Hindlimb muscle (tissue), 1 donor: ENCODE measurements around the gene CCDC146. TPM values are rescaled to one million over a fixed set of nuclear protein-coding genes. Genes with fewer than 3 reads are reported as not detected.
"Not testable (repeated sequence)": the region's sequence is repeated elsewhere in the genome, so short reads cannot be mapped to it uniquely, and the experiment has no call there.

Experiments used
- DNase-seq: peaks from one replicate; pipeline ENCODE4 v3.0.0-alpha.2; 2013
- polyA plus RNA-seq: library from polyadenylated mRNA; unstranded; fragments of 120-200 nt; gene quantifications from one replicate; pipeline ENCODE4 v1.2.1, GENCODE V29; 2013; ENCODE audit not compliant: insufficient read length

CCDC146 gene
- polyA plus RNA-seq, 1 donor, result 7.6 TPM

DNA sequence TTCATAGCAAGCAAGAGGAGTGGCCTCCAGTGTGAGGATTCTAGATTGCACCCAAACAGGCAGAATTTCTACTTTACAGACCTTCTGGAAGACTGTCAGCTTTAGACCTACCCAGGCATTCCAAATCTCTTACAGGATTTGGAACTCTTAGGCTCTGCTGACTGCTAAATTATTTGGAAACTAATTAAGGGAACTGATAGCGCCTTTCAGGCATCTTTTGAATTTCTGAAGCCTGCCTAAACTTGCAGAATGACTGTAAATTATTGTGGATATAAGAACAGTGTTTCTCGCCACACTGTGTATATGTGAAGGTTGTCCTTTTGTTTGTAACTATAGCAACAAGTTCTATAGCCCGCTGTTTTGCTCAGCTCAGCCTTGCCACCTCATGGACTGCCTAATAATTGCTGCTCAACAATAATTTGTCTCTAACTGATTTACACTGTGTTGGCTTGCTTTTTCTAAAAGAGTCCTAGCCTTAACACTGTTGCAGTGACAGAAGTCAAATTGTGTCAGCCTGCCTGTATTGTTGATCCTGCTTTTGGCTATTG is 32.6 kb downstream of the CCDC146 start:
- DNase-seq, result not testable (repeated sequence)

GRCh38 chr7:77155601-77156377 is 33.4 kb downstream of the CCDC146 start:
- not testable (repeated sequence) for DNase-seq

GRCh38 chr7:77157034-77157433 is 34.6 kb downstream of the CCDC146 start:
- DNase-seq, result not testable (repeated sequence)

DNA sequence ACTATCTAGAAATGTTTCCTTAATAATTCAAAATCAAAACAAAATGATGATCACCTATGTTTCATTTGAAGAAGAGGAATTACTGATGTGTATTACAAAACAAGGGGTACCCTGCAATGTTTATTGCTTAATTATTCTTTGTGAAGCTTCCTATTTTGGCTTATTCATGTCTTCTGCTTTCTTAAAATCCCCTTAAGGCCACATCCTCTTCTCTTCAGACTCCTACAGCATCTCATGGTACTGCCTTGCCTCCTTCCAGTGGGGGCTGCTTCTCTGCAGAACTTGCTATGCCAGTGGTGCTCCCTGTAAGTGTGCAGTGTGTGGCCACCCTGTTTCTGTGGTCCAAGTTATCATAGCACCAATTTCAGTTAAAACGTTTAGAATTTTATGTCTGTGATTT is 35.0 kb downstream of the CCDC146 start:
- DNase-seq, result no peak

DNA sequence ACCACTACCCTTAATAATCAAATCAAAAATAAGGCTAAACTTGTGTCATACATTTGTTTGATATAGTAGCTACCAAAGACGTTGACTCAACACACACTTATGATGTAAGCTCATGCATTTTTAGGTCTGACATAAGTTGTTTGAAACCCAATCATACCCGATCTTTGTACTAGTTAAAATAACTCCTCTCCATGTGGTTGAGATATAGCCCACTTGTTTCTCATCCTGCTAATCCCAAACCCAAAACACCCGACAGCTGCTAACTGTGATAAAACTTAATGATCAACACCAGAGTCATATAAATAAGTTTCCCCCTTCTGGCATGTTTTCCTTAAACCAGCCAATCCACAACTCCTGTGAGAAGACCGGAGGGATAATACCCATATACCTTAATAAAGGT is 48.7 kb downstream of the CCDC146 start:
- DNase-seq, result not testable (repeated sequence)

- not testable (repeated sequence) for DNase-seq
These were observed 50.2 kb downstream of the CCDC146 start for GRCh38 chr7:77172437-77173172.

DNA sequence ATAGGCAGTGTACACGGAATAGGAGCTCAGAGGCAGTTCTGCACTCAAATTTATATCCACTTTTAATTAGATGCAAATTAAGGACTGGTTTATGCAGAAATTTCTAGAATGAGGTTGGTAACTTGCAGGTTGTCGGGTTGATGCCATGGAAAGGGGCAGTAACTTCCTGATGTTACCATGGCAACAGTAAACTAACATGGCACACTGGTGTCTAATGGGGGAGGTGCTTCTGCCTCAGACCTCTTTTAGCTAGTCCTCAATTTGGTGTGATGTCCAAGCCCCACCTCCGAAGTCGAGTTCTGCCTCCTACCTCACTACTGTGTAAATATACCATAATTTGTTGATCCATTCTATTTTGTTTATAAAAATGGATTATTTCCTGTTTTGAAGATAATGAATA is 52.0 kb downstream of the CCDC146 start:
- not testable (repeated sequence) for DNase-seq

- DNase-seq, result not testable (repeated sequence)
These were observed 52.9 kb downstream of the CCDC146 start for GRCh38 chr7:77175274-77175800.

DNA sequence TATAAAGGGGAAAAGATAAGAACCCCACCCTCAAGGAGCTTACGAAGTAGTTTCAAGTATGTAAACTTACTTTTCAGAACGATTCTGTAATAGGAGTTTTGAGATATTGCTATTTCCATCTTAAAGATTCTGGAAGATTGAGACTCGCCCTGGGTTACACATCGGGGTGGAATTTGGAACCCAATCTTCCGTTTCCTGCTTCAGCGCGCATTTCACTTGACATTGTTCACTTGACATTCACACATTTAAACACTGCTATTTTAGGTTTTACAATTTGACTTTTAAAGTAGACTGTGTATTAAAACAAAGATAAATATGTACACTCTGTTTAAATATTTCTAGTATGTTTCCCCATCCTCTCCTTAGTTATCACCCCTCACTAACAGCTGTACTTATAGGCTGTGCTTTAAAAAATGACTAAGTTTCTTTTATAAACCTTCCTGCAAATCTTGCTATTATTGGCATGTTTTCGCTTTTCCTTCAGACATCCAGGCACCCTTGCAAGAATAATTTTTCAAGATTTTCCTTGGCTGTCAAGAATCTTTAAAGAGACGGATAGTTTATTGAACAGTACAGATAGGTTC is 55.0 kb downstream of the CCDC146 start:
- DNase-seq, result not testable (repeated sequence)

DNA sequence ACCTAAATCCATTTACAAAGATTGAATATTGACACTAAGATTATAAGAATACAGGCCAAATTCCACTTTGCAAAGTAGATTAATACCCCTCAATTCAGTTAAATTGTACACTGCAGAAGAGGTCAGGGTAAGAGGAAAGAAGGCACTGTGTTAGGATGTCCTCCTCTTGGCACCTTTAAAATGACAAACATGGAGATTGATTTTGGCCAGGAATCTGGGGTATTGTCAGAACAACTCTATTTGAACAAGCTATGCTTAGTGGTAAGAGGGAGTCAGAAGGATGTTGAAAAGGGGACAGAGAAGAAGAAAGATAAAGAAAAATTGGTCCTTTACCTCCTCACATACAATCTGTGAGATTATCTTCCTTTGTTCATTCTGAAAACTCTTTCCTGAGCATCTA is 55.6 kb downstream of the CCDC146 start:
- not testable (repeated sequence) for DNase-seq

- no peak for DNase-seq
These were observed 58.7 kb downstream of the CCDC146 start for GRCh38 chr7:77181015-77181595.

DNA sequence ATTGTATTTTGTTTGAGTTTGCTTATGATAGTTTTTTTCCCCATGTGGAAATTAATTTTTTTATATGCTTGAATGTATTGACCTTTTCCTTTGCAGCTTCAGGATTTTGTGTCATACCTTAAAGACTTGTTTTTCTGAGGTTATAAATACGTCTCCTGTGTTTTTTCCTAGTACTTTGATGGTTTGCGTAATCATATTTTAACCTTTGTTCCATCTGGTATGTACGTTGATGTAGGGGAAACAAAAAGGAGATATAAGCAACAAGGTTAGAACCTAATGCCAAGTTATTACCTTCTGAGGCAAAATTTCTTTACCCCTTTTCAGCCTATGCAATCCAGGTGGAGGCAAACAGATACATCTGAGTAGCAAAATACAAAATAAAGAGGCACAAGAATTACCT is 59.3 kb downstream of the CCDC146 start:
- DNase-seq, result no peak

GRCh38 chr7:77182261-77182660 is 59.8 kb downstream of the CCDC146 start:
- no peak for DNase-seq

DNA sequence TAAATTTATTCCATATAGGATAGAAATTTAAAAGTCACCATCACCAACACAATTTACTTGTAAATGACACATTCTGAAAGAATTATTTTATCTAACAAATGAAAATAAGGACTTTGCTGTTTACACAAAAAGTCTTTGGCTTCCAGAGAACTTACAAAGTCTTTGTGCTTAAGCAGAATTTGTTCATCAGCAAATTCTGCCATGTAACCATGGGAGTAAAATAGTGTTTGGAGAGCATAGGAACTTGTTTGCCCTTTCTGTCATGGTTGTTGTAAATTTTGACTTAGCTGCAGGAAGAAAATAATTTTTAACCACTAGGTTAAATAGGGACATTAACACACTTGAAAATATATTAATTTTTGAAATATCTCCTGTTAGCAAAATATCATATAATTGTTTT is 62.0 kb downstream of the CCDC146 start:
- DNase-seq, result no peak

DNA sequence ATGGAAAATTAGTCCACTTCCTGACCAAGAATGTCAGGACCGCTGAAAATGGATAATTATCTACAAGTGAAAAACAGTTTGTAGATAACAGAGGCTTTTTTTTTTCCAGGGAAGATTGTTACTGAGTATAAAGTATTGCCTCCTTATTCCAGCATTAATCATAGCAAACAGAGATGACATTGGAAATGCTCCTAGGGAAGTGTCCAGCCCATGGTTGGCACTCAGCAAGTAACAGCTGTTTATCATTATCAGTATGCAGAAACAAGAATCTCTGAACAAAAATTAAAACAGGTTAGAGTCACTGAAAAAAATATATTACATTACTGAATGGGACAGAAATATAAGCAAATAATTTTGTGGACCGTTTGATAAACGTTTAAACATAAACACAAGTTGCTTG is 62.6 kb downstream of the CCDC146 start:
- no peak for DNase-seq

GRCh38 chr7:77185866-77186265 is 63.5 kb downstream of the CCDC146 start:
- no peak for DNase-seq

GRCh38 chr7:77188731-77189437 is 66.5 kb downstream of the CCDC146 start:
- no peak for DNase-seq

GRCh38 chr7:77197141-77197540 is 74.7 kb downstream of the CCDC146 start:
- DNase-seq, result no peak

GRCh38 chr7:77199013-77199966 is 76.9 kb downstream of the CCDC146 start, which contains the start of gene FGL2:
FGL2 (minus strand) TSS chr7:77199819; CDS start chr7:77199793, 26 bp downstream.
- peak; percentile 54 for DNase-seq

DNA sequence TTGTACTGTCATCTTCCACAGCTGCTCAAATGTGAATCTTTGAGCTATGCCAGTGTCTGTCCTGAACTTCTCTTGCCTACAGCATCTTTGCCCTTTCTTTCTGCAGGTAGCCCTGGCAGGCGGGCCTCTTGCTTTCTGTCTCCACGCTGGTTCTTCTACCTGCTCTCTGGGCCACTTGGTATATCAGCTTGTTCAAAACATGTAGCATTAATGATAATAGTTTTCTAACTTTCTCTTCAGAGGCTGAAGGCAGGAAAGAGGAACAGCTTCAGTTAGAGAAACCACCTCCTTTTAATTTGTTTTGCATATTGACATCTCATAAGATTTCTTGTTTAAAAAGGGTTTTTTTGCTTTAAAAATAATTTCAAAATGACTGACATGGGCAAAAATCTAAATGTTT is 78.1 kb downstream of the CCDC146 start:
- DNase-seq, result no peak
